Measurements from ENCODE around the gene TSHZ2.
"Not testable (repeated sequence)": the region's sequence is repeated elsewhere in the genome, so short reads cannot be mapped to it uniquely, and the experiment has no call there.

Gene TSHZ2

DNA sequence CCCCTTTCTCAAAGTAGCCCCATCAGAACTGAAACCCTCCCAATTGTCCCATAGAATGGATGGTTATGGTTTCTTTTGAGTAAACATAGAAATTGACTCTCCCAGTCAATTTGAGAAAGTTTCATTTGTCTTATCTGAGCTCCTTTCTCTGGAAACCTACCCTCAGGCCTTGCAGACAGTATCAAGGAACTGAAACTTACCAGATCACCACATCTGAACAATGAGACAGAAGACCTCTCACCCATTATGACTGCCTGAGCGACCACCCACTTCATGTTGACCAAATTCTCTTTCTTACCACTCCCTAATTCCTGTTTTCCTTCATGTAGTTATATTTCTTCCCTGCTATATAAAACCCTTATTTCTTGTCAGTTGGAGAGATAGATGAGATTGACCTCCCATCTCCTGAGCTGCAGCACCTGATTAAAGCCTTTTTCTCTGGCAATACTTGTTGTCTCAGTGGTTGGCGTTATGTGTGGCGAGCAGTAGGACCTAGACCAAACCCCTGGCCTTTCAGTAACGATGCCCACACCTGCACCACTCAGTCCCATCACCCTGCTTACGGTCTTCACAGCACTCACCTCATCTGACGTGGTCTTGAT lies 482.6 kb downstream of the TSHZ2 start:
- DNase-seq (ENCODE audit: low read depth): no peak

DNA sequence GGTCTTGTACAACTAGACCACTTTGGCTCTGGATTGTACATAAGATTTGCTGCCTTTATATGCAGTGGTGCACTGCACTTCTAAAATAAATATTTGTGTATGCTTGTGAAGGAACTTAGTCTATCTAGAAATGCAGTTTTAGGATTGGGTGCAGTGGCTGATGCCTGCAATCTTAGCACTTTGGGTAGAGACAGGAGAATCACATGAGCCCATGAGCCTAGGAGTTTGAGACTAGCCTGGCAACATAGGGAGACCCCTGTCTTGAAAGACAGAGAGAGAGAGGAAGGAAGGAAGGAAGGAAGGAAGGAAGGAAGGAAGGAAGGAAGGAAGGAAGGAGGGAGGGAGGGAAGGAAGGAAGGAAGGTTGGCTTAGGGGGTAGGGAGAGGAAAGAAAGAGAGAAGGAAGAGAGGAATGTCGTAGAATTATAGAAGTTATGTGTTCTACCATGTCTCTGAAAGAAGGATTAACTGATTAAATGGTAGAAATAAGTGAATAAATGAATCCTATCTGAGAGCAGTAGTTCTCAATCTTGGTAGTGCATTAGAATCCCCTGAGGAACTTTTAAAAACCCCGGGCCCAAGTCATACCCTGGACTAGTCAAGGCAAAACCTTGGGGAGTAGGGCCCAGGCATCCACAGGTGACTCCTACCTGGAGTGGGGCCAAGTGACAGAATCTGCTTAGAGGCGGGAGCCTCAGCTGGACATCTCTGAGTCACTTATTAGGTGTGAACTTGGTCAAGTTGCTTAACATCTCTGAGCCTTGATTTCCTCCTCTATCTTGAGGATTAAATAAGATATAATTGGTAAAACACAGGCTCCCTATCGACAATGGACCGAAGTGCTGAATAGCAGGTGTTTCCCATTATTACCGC lies 491.2 kb downstream of the TSHZ2 start:
- DNase-seq (ENCODE audit: low read depth): no peak

DNA sequence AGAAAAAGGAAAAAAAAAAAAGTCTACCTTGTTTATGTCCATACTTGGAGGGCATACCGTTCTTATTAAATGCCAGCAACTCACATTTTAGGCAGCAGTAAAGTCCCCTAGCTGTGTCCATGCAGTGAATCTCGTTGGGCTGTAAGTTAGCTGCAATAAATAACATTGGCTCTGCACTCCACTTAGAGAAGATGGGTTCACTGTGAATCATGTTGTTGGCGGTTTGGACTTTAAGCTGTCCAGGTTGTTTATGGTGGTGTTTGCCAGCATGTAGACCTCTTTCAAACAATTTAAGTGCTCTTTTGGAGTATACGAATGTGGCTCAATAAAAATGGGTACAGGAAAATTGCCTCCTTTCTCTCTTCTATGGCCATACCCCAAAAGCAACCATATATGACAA lies 494.1 kb downstream of the TSHZ2 start:
- DNase-seq (ENCODE audit: low read depth): no peak

DNA sequence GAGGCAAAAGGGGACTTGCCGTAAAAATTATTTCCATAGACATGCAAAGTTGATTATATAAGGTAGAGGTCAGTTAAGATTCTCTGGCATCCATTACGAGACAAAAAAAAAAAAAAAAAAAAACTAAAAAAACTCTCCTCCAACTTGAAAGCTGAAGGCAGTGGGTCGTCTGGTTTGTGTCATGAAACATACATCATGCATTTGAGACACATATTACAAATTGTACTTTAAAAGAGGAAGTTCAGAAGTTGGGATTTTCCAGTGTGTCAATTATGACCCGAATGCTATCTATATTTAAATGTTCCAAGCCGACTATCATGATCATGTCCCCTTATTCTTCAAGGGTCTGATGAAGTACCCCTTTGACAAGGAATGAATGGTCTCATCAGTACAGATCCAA lies 496.4 kb downstream of the TSHZ2 start:
- no peak for DNase-seq (ENCODE audit: low read depth)

DNA sequence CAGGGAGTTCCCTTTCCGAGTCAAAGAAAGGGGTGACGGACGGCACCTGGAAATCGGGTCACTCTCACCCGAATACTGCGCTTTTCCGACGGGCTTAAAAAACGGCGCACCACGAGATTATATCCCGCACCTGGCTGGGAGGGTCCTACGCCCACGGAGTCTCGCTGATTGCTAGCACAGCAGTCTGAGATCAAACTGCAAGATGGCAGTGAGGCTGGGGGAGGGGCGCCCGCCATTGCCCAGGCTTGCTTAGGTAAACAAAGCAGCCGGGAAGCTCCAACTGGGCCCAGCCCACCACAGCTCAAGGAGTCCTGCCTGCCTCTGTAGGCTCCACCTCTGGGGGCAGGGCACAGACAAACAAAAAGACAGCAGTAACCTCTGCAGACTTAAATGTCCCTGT lies 500.7 kb downstream of the TSHZ2 start:
- not testable (repeated sequence) for DNase-seq (ENCODE audit: low read depth)

DNA sequence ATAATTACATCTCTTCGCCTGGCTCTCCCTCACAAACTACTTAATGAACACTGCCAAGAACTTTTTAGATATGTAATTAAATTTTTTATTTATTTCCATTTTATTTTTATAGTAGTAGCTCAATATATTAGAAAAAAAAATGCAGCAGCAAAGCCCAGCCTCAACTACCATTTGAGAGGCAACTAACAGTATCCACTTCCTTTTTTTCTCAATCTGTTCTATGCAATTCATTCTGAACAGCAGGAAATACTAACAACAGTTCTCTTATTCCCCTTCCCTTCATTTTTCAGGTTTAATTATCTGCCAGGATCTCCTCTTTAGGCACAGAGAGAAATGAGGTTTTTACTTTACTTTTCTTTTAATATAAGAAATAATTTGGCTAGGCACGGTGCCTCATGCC lies 508.8 kb downstream of the TSHZ2 start:
- no peak for DNase-seq (ENCODE audit: low read depth)

DNA sequence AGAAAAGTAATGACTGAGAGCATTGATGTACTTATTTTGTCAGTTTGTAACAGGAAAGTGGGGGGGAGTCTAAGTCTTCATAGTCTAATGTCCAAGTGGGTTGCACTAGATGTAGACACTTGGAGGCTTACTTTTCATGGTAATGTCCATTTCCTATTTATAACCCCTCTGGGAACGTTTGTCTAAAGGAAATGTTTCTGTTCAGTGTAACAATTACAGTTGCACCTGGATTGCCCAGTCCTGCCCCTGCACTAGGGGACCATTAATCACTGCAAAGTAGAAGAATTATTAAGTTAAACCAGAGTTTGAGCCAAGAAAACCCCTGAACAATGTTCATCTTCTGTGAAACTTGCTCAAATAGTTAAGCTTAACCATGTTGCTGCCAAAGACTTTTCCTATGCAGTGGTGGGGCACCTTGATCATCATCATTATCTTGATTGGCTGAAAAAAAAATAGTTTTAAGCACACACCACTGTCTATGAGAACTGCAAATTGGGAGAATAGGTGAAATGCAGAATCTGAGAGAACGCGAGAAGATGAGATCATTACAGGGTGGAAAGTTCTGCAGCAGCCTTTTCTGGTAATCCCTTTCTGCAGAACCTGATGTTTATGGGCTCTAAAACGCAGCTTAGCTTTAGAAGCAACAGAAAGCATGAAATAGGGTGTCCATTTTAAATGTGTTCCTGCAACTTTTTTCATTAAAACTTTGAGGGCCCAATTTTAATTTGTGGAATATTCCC lies 515.5 kb downstream of the TSHZ2 start:
- no peak for DNase-seq (ENCODE audit: low read depth)

DNA sequence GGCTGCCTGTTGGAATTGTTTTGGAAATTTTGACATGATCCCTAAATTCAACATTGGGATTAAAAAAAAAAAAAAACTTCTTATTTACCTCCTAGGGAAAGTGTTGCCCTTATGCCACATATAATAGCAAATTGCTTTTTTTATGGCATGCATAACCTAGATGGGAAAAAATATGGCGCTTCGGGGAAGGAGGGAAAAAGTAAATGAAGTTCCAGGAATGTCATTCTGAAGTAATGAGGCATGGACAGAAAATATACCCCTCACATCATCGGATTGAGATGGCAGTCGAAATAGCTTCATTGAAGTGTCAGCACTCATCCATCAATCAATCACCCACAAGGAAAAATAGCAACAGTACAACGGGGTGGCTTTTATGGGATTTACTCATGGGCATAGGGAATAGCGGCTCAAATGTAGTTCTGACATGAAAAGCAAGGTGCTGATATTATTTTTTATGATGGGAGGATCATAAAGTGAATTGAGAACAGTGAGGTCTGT lies 516.7 kb downstream of the TSHZ2 start:
- no peak for DNase-seq (ENCODE audit: low read depth)

DNA sequence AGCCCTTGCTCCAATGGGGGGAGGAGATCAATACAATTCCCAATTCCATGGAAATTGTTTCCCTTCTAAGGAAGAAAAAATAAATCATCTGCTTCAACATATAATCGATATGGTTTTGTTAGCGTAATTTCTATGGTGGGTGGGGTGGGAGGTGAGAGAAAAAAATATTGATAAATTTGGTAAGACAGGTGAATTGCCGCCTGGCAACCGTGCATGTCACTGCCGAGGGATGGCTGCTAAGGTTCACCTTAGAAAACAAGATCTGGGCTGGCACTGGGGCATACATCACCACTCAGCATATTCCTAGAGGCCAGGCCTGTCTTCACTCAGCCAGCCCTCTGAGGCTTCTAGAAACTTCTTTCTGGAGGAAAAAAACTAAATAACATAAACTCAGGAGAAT lies 517.4 kb downstream of the TSHZ2 start:
- DNase-seq (ENCODE audit: low read depth): no peak

DNA sequence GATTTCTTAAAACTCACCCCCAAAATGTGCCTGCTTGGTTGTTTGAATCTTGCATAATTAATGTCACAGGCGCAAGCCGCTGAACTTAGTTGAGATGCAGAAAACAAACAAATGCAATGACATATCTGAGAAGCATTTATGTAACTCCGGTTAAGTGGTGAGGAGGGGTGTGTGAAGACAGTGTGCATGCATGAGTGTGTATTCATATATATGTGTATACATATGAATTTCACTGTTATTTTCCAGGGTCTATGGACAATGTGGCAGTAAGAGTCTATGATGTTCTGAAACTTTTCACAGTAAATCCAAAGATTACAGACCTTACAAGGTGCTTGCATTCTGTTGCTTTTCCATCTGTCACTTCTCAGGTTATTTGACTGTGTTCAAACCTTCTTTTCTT lies 518.5 kb downstream of the TSHZ2 start:
- no peak for DNase-seq (ENCODE audit: low read depth)

DNA sequence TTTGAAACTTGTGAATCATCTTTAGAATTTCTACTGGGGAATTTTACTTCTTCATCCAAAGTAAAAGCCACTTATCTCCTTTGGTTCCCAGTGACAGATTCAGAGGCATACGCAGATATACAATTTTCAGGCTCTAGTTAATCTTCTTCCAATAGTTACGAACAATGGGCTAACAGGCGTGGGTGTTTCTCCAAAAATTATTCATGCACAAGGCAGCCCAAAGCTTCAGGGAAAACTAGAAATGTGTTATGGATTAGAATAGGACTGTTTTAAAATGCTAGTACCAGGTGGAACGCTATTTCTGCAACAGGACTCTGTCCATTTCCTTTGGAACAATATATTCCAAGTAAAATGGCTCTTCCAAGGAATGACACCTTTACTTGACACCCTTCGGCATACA lies 519.3 kb downstream of the TSHZ2 start:
- no peak for DNase-seq (ENCODE audit: low read depth)

DNA sequence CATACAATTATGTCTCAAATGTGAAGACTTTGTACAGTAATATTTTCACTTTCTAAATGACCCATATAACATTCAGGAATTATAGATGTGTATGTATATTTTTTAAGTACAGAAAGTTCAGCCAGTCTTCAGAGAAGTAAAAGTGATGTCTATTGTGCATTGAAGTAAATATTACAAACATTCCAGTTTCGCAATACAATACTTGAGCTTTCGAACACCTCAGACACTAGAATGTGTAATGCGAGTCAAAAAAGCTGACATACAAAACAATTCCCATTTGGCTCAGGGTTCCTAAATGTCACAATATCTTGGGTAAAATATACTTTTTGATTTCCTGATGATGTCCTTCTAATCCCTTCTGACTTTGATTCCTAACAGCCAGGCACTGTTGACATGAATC lies 520.1 kb downstream of the TSHZ2 start:
- DNase-seq (ENCODE audit: low read depth): no peak

DNA sequence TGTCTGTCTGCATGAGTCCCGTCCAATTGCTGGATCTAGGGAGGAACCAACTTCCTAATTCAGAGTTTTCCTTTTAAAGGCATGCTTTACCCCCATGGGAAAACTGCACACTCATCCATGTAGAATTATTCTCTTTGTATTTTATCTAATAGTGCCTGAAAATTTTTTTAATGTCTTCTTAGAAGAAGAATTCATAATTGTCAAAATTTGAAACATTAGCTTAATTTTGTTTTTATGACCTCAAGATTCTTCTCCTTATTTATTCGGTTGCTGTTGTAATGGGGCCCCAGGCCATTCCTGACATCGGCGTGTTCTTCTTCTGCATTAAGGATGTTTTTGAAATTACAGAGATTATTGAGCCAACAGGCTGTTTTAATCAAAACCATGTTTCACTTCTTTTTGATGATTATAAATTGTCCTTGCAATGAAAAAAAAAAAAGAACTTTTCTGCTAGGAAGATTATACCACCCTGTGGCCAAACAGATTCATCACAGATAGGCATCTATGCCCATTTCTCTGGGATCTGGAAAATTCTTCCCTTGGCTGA lies 521.2 kb downstream of the TSHZ2 start:
- no peak for DNase-seq (ENCODE audit: low read depth)

DNA sequence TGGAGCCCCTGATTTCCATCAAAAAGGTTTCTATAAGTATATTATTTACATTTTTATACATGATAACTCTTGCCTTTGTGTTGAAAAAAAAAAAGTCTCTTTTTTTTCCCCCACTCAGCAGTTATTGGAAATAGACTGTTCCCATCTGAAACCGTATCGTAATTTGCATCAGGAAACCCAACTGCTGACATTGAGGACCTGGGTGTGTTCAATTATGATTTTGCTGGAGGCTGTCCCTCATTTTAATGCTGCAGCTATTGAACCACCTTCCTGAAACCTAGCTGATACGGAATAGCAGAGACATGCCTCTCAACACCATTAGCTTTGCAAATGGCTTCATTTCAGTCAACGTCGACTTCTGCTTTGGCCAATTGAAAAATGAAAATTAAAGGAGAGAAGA lies 522.6 kb downstream of the TSHZ2 start:
- no peak for DNase-seq (ENCODE audit: low read depth)

DNA sequence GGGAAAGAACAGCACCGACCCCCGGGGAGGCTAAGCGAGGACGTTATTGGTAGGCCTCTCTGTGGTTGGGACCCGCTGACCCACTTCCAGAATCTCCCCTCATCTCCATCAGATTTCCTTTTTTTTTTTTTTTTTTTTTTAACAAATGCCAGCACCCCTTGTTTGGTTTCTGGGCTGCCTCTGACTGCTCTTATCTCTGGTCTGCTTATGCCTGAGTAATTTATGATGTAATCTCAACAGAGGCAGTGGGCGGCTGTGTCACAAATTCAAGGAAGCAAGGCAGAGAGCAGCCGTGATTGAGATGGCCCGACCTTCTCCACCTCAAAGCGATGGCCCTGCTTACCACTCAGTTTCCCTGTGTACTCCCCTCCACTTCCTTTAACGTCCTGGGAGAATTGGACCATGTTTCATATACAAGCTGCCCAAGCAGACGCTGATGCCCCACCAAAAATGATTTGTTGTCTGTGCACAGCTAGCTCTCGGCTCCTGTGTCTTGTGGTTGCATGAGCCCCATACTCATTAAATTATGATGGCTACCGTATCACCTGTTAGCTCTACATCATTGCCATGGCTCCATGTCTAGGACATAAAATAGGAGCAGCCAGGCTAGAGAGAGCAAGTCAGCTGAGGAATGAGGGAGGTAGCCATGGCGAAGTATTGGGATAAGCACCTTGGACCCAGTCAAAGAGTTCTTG lies 523.4 kb downstream of the TSHZ2 start:
- DNase-seq (ENCODE audit: low read depth): no peak

DNA sequence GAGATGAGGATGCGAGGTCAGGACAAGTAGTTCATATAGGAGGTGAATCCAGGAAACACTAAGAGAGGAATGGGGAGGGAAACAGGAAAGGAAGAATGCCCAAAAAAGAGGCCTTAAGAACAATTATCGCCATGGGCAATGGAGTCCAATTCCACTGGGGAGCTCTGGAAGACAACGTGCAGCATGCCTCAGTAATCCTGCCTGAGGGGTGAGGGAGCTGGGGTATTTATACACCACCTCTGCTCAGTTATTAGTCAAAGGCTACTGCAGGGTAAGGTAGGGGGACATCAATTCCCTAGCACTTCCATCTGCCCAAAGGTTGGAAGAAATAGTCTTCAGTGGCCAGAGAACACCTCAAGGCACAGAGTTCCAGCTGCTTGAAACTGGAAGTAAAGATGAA lies 525.1 kb downstream of the TSHZ2 start:
- no peak for DNase-seq (ENCODE audit: low read depth)

DNA sequence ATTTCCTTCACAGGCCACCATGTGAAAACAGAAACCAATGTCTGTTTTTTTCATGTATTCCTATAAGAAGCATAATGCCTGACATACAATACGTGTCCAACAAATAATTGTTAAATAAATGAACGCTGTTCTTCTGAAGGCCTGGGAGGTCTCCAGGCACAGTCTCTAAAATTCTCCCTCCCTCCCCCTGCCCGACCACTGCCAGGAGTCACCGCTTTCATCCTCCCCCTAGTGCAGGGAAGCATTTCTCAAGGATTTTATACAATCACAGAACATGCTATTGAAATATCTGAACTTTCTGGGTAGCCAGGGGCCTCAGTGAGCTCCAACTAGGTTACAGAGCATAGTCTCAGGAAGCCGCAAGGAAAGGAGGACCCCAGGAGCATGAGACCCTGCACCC lies 526.2 kb downstream of the TSHZ2 start:
- DNase-seq (ENCODE audit: low read depth): no peak

DNA sequence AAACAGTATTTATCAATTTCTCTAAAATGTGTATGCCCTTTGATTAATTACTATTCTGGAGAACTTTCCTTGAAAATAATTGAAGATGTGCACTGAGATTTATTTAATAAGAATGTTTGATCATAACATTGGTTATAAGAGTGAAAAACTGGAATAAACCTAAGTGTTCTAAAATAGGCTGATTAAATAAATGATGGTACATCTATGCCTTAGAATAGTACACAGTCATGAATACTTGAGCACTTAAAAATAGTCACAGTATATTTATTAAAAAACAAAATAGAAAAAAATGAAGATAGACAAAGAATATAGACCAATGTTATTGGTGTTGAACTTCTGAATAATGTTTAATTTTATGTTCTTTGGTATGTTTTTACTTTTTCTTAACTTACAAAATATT lies 528.5 kb downstream of the TSHZ2 start:
- DNase-seq (ENCODE audit: low read depth): no peak

DNA sequence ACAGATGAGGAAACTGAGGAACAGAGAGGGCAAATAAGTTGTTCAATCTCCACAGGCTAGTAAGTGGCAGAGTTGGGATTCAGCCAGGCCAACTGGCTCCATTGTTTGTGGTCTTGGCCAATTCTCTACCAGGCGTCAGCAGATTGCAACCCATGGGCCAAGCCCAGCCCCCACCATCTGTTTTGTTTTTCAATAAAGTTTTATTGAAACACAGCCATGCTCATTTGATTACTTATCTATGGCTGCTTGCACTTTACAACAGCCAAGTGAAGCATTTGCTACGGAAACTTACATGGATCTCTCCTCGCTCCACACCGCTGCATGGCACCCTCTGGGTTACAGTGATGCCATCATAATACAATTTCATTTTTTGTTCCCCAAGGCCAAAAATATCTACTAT lies 530.7 kb downstream of the TSHZ2 start:
- DNase-seq (ENCODE audit: low read depth): no peak

DNA sequence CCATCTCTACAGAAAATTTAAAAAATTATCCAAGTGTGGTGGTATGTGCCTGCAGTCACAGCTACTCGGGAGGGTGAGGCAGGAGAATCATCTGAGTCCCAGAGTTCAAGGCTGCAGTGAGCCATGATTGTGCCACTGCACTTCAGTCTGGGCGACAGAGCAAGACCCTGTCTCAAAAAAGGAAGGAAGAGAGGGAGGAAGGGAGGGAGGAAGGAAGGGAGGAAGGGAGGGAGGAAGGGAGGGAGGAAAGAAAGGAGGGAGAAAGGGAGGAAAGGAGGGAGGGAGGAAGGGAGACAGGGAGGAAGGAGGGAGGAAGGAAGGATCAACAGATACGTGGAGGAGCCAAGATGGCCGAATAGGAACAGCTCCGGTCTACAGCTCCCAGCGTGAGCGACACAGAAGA lies 531.4 kb downstream of the TSHZ2 start:
- DNase-seq (ENCODE audit: low read depth): no peak

DNA sequence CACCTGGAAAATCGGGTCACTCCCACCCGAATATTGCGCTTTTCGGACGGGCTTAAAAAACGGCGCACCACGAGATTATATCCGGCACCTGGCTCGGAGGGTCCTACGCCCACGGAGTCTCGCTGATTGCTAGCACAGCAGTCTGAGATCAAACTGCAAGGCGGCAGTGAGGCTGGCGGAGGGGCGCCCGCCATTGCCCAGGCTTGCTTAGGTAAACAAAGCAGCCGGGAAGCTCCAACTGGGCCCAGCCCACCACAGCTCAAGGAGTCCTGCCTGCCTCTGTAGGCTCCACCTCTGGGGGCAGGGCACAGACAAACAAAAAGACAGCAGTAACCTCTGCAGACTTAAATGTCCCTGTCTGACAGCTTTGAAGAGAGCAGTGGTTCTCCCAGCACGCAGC lies 531.9 kb downstream of the TSHZ2 start:
- not testable (repeated sequence) for DNase-seq (ENCODE audit: low read depth)

DNA sequence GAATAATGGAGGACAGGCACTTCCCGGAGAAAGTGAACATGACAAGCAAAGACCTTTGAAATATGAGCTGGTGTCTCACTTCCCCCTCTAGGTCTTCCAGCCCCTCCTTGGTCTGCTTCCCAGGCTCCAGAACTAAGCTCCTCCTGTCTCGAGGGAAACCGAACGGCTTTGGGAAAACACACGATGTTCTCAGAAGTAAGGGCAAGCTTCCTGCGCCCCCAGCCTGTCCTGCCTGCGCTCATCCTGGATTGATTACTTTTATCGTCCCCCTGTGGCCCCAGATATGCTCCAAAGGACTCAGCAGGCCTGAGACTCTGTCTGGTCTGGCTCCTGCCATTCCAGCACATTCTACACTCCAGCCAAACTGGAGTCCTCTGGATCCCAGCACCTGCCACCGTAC lies 538.1 kb downstream of the TSHZ2 start:
- DNase-seq (ENCODE audit: low read depth): no peak
